Endodermal cell (in vitro differentiated cells): ENCODE results near the gene NFATC1. TPM values are rescaled to one million over a fixed set of nuclear protein-coding genes. Genes with fewer than 3 reads are reported as not detected.

ENCODE experiments used
- DNase-seq: peaks from one replicate; pipeline ENCODE4 v3.0.0-alpha.2; 2017
- H3K27ac ChIP-seq: 2 replicates; pipeline ENCODE4 v1.5.1; 2013; ENCODE audit warnings: mild to moderate bottlenecking, low read depth, low read length, moderate library complexity
- H3K27me3 ChIP-seq: 2 replicates; pipeline ENCODE4 v1.6.1; 2013; ENCODE audit warnings: mild to moderate bottlenecking, low read length, moderate library complexity; ENCODE audit not compliant: insufficient read depth, control insufficient read depth, poor library complexity, severe bottlenecking
- H3K36me3 ChIP-seq: 2 replicates; pipeline ENCODE4 v1.7.0; 2013; ENCODE audit warnings: mild to moderate bottlenecking, low read length, moderate library complexity; ENCODE audit not compliant: control insufficient read depth, insufficient read depth
- H3K4me1 ChIP-seq: one replicate; pipeline ENCODE4 v1.7.0; 2013; ENCODE audit warnings: low read length; ENCODE audit not compliant: control insufficient read depth, insufficient read depth
- H3K4me3 ChIP-seq: 2 replicates; pipeline ENCODE4 v1.5.1; 2013; ENCODE audit warnings: mild to moderate bottlenecking, low read length, moderate library complexity
- H3K9ac ChIP-seq: 2 replicates; pipeline ENCODE4 v1.6.1; 2013; ENCODE audit warnings: mild to moderate bottlenecking, low read length, moderate library complexity; ENCODE audit not compliant: poor library complexity, severe bottlenecking; ENCODE audit errors: extremely low read depth
- H3K9me3 ChIP-seq: 2 replicates; pipeline ENCODE4 v1.6.1; 2013; ENCODE audit warnings: mild to moderate bottlenecking, low read length, moderate library complexity; ENCODE audit not compliant: control insufficient read depth
- H3K27ac Mint-ChIP-seq: 2 replicates; pipeline ENCODE4 v1.8.0; 2020; ENCODE audit warnings: mixed read lengths
- H3K27me3 Mint-ChIP-seq: 2 replicates; pipeline ENCODE4 v1.8.0; 2021; ENCODE audit warnings: mild to moderate bottlenecking, mixed read lengths; ENCODE audit not compliant: insufficient read depth
- H3K36me3 Mint-ChIP-seq: 2 replicates; pipeline ENCODE4 v1.8.0; 2020; ENCODE audit warnings: low read depth, mixed read lengths
- H3K4me1 Mint-ChIP-seq: 2 replicates; pipeline ENCODE4 v1.8.0; 2020; ENCODE audit warnings: mixed read lengths
- H3K4me3 Mint-ChIP-seq: 2 replicates; pipeline ENCODE4 v1.8.0; 2020; ENCODE audit warnings: mild to moderate bottlenecking, moderate library complexity, mixed read lengths
- H3K9me3 Mint-ChIP-seq: 2 replicates; pipeline ENCODE4 v1.8.0; 2020; ENCODE audit warnings: mild to moderate bottlenecking, mixed read lengths
- CTCF ChIP-seq: fragments of 200-600 bp; sonication (generic); conservative IDR thresholded peaks from 2 replicates; pipeline ENCODE4 v1.5.0; 2021; ENCODE audit warnings: antibody characterized with exemption, mild to moderate bottlenecking
- WGBS, 2 experiments: methylation state at CpG; one replicate each; pipeline versions ENCODE4 v1.1.5 to v1.1.7; 2013; ENCODE audit warnings: missing lambda C conversion rate in 2 of 2, mixed read lengths in 1 of 2; ENCODE audit not compliant: insufficient coverage in 1 of 2, insufficient read length in 1 of 2; 5-methylcytosine and 5-hydroxymethylcytosine counted together
- total RNA-seq, 2 donors: library from RNA; stranded (reverse); fragmentation: NEBNext Ultra II Directional in 1 of 2; extraction: Animal tissue kit (Norgen Biotek cat#: 25700) in 1 of 2; gene quantifications; 2 replicates in 1 of 2; 3 replicates in 1 of 2; pipeline ENCODE4 v1.2.1, GENCODE V29; 2021

Gene NFATC1
- total RNA-seq, 2 donors from 2014 or later = 23.4 to 32.5 TPM

- TF ChIP-seq CTCF = no peak
- Histone ChIP-seq H3K4me3 (no peak overlapping the region), H3K27ac (no peak overlapping the region), H3K36me3 (no peaks in the 10 kb centered on the region), H3K9me3 (no peaks in the 10 kb centered on the region), H3K4me1 (no peaks in the 10 kb centered on the region), H3K27me3 (no peaks in the 10 kb centered on the region), H3K9ac (no peak overlapping the region)
- no peak for DNase-seq
- peak overlapping the region; percentile 26 for H3K27ac Mint-ChIP-seq
- H3K4me3 Mint-ChIP-seq = no peak overlapping the region
- peaks cover 43% of the 10 kb centered on the region for H3K36me3 Mint-ChIP-seq
- H3K27me3 Mint-ChIP-seq = no peaks in the 10 kb centered on the region
- H3K4me1 Mint-ChIP-seq = no peaks in the 10 kb centered on the region
- H3K9me3 Mint-ChIP-seq = no peaks in the 10 kb centered on the region
- WGBS, 2 experiments = 95 to 98% methylated on average over 12 to 26 of the region's 26 CpGs
Observed at GRCh38 chr18:79423211-79424007, 27.7 kb downstream of the NFATC1 start.

GRCh38 chr18:79424008-79424565 is 28.4 kb downstream of the NFATC1 start:
- Mint-ChIP-seq H3K27ac (peak overlapping the region; percentile 52), H3K27me3 (no peaks in the 10 kb centered on the region), H3K4me3 (no peak overlapping the region), H3K4me1 (no peaks in the 10 kb centered on the region), H3K9me3 (no peaks in the 10 kb centered on the region), H3K36me3 (peaks cover 40% of the 10 kb centered on the region)
- H3K4me3 ChIP-seq = no peak overlapping the region
- no peaks in the 10 kb centered on the region for H3K4me1 ChIP-seq
- DNase-seq = no peak
- WGBS, 2 experiments = 91 to 94% methylated on average over 20 to 30 of the region's 30 CpGs
- H3K36me3 ChIP-seq = no peaks in the 10 kb centered on the region
- no peak overlapping the region for H3K9ac ChIP-seq
- H3K27ac ChIP-seq = no peak overlapping the region
- TF ChIP-seq CTCF = no peak
- H3K9me3 ChIP-seq = no peaks in the 10 kb centered on the region
- no peaks in the 10 kb centered on the region for H3K27me3 ChIP-seq

- DNase-seq = no peak
- no peak overlapping the region for H3K4me3 ChIP-seq
- TF ChIP-seq CTCF = no peak
- H3K4me1 Mint-ChIP-seq = no peaks in the 10 kb centered on the region
- H3K27me3 Mint-ChIP-seq = no peaks in the 10 kb centered on the region
- H3K36me3 Mint-ChIP-seq = peaks cover 41% of the 10 kb centered on the region
- H3K27ac Mint-ChIP-seq = peak overlapping the region; percentile 61
- no peaks in the 10 kb centered on the region for H3K9me3 ChIP-seq
- H3K4me3 Mint-ChIP-seq = no peak overlapping the region
- 87 to 91% methylated on average over 19 of the region's 19 CpGs for WGBS, 2 experiments
- H3K27me3 ChIP-seq = no peaks in the 10 kb centered on the region
- H3K36me3 ChIP-seq = no peaks in the 10 kb centered on the region
- H3K27ac ChIP-seq = peak overlapping the region; percentile 57
- H3K9me3 Mint-ChIP-seq = no peaks in the 10 kb centered on the region
- no peaks in the 10 kb centered on the region for H3K4me1 ChIP-seq
- H3K9ac ChIP-seq = no peak overlapping the region
Observed at GRCh38 chr18:79424880-79425568, 29.3 kb downstream of the NFATC1 start.
